ENCODE measurements around the gene PAK3.

PAK3 gene

GRCh38 chrX:111131572-111131971 is 35.6 kb downstream of the PAK3 start:
- no peak for DNase-seq (ENCODE audit: low read depth, low spot score)

- DNase-seq (ENCODE audit: low read depth, low spot score): no peak
Measured at GRCh38 chrX:111133389-111133788, 37.4 kb downstream of the PAK3 start.

- no peak for DNase-seq (ENCODE audit: low read depth, low spot score)
Measured at GRCh38 chrX:111145878-111146277, 49.9 kb downstream of the PAK3 start.

GRCh38 chrX:111151764-111152163 is 55.8 kb downstream of the PAK3 start:
- no peak for DNase-seq (ENCODE audit: low read depth, low spot score)

- no peak for DNase-seq (ENCODE audit: low read depth, low spot score)
Measured at GRCh38 chrX:111159232-111159631, 63.2 kb downstream of the PAK3 start.

GRCh38 chrX:111164728-111165127 is 68.7 kb downstream of the PAK3 start:
- no peak for DNase-seq (ENCODE audit: low read depth, low spot score)

- no peak for DNase-seq (ENCODE audit: low read depth, low spot score)
Measured at GRCh38 chrX:111165902-111166301, 69.9 kb downstream of the PAK3 start.

GRCh38 chrX:111167334-111167733 is 71.3 kb downstream of the PAK3 start:
- DNase-seq (ENCODE audit: low read depth, low spot score): no peak

- DNase-seq (ENCODE audit: low read depth, low spot score): no peak
Measured at GRCh38 chrX:111168314-111168713, 72.3 kb downstream of the PAK3 start.

- no peak for DNase-seq (ENCODE audit: low read depth, low spot score)
Measured at GRCh38 chrX:111169141-111169540, 73.2 kb downstream of the PAK3 start.

GRCh38 chrX:111170017-111170416 is 74.0 kb downstream of the PAK3 start:
- DNase-seq (ENCODE audit: low read depth, low spot score): no peak

GRCh38 chrX:111180750-111181240 is 84.8 kb downstream of the PAK3 start:
- no peak for DNase-seq (ENCODE audit: low read depth, low spot score)

GRCh38 chrX:111181951-111182350 is 86.0 kb downstream of the PAK3 start:
- no peak for DNase-seq (ENCODE audit: low read depth, low spot score)

- no peak for DNase-seq (ENCODE audit: low read depth, low spot score)
Measured at GRCh38 chrX:111182997-111183396, 87.0 kb downstream of the PAK3 start.

- no peak for DNase-seq (ENCODE audit: low read depth, low spot score)
Measured at GRCh38 chrX:111191598-111191997, 95.6 kb downstream of the PAK3 start.

- DNase-seq (ENCODE audit: low read depth, low spot score): no peak
Measured at GRCh38 chrX:111199505-111199904, 103.5 kb downstream of the PAK3 start.

GRCh38 chrX:111200327-111200726 is 104.3 kb downstream of the PAK3 start:
- DNase-seq (ENCODE audit: low read depth, low spot score): no peak

- DNase-seq (ENCODE audit: low read depth, low spot score): no peak
Measured at GRCh38 chrX:111207851-111208250, 111.9 kb downstream of the PAK3 start.

GRCh38 chrX:111216293-111216801 is 120.4 kb downstream of the PAK3 start:
- DNase-seq (ENCODE audit: low read depth, low spot score): no peak

- DNase-seq (ENCODE audit: low read depth, low spot score): no peak
Measured at GRCh38 chrX:111244235-111244750, 148.3 kb downstream of the PAK3 start.

- no peak for DNase-seq (ENCODE audit: low read depth, low spot score)
Measured at GRCh38 chrX:111254896-111255693, 159.1 kb downstream of the PAK3 start.

GRCh38 chrX:111257733-111258132 is 161.7 kb downstream of the PAK3 start:
- no peak for DNase-seq (ENCODE audit: low read depth, low spot score)

- DNase-seq (ENCODE audit: low read depth, low spot score): no peak
Measured at GRCh38 chrX:111259559-111259958, 163.6 kb downstream of the PAK3 start.

Measured in activated naive CD8-positive, alpha-beta T cell treated with anti-CD3 and anti-CD28 coated beads, Interleukin-2, amount 50 U/mL, for 16 hours (primary cell).